ENCODE data around the gene NOVA2.

GRCh38 chr19:46020819-46021125, 47.1 kb upstream of the NOVA2 start:
- TF ChIP-seq CTCF (conservative IDR thresholded peaks at IDR 0.05; ENCODE audit: low read depth, low read length) (no peak), EZH2 (IDR thresholded peaks at IDR 0.05; ENCODE audit: low read length, unreplicated experiment) (no peak), EZH2phosphoT487 (IDR thresholded peaks at IDR 0.05; ENCODE audit: borderline replicate concordance, low read length) (no peak)
